H1 (cell line): ENCODE results near the gene B4GAT1. TPM values are rescaled to one million over a fixed set of nuclear protein-coding genes. Genes with fewer than 3 reads are reported as not detected.

Source experiments
- ATF3 ChIP-seq: IDR thresholded peaks from 2 replicates; pipeline ENCODE4 v1.6.1; 2011; ENCODE audit warnings: low read depth, mild to moderate bottlenecking, low read length; ENCODE audit not compliant: insufficient read depth
- BCL11A ChIP-seq, 2 experiments: IDR thresholded peaks; one replicate each; pipeline ENCODE4 v1.6.1; 2011; ENCODE audit warnings: low read depth in 2 of 2, low read length in 2 of 2, mild to moderate bottlenecking in 2 of 2
- CBX5 ChIP-seq: fragments of 300-800, 300-1000 bp; sonication (generic); IDR thresholded peaks from 2 replicates; pipeline ENCODE4 v1.7.1; 2016; ENCODE audit warnings: antibody characterized with exemption, low read length, low read depth
- CBX8 ChIP-seq: fragments of 300-800, 300-1000 bp; sonication (generic); IDR thresholded peaks from 2 replicates; pipeline ENCODE4 v1.7.1; 2016; ENCODE audit warnings: low read depth, low read length, borderline replicate concordance
- CREB1 ChIP-seq: IDR thresholded peaks from 2 replicates; pipeline ENCODE4 v1.6.1; 2012; ENCODE audit warnings: inconsistent platforms
- CTBP2 ChIP-seq: IDR thresholded peaks from 2 replicates; pipeline ENCODE4 v1.7.0; 2011; ENCODE audit warnings: borderline replicate concordance, mild to moderate bottlenecking, moderate library complexity, mixed read lengths, low read length; ENCODE audit not compliant: insufficient read depth, insufficient read length
- EZH2 ChIP-seq: fragments of 200-600 bp; sonication (generic); IDR thresholded peaks from 2 replicates; pipeline ENCODE4 v1.7.1; 2012; ENCODE audit warnings: low read depth, mild to moderate bottlenecking, moderate library complexity, low read length, inconsistent platforms; ENCODE audit not compliant: severe bottlenecking
- JUND ChIP-seq: IDR thresholded peaks from 2 replicates; pipeline ENCODE4 v1.6.1; 2011; ENCODE audit warnings: mild to moderate bottlenecking, improper control_type of control experiment, low read length
- KDM1A ChIP-seq: fragments of 200-600, 300-600 bp; sonication (generic); IDR thresholded peaks from 2 replicates; pipeline ENCODE4 v1.7.1; 2016; ENCODE audit warnings: mild to moderate bottlenecking, low read length, borderline replicate concordance
- NRF1 ChIP-seq: IDR thresholded peaks from 2 replicates; pipeline ENCODE4 v1.6.1; 2011; ENCODE audit warnings: mild to moderate bottlenecking, low read depth, low read length, improper control_type of control experiment
- PHF8 ChIP-seq: fragments of 200-600 bp; sonication (generic); conservative IDR thresholded peaks from 2 replicates; pipeline ENCODE4 v1.7.1; 2012; ENCODE audit warnings: low read depth, mild to moderate bottlenecking, inconsistent platforms, low read length, moderate library complexity
- POLR2AphosphoS5 ChIP-seq: IDR thresholded peaks from 2 replicates; pipeline ENCODE4 v1.6.1; 2011; ENCODE audit warnings: low read depth, low read length
- POU5F1 ChIP-seq: IDR thresholded peaks from 2 replicates; pipeline ENCODE4 v1.6.1; 2011; ENCODE audit warnings: low read depth, mild to moderate bottlenecking, low read length, moderate library complexity
- RAD21 ChIP-seq, 2 experiments: IDR thresholded peaks in 1 of 2; conservative IDR thresholded peaks in 1 of 2; 2 replicates each; pipeline ENCODE4 v1.6.1; 2011; ENCODE audit warnings: low read depth in 2 of 2, low read length in 2 of 2, improper control_type of control experiment in 1 of 2, inconsistent platforms in 1 of 2, mild to moderate bottlenecking in 1 of 2, moderate library complexity in 1 of 2
- RBBP5 ChIP-seq: IDR thresholded peaks from 2 replicates; pipeline ENCODE4 v1.7.1; 2012; ENCODE audit warnings: low read depth, mild to moderate bottlenecking, inconsistent platforms, low read length, moderate library complexity, borderline replicate concordance
- RFX5 ChIP-seq: IDR thresholded peaks from 2 replicates; pipeline ENCODE4 v1.6.1; 2011; ENCODE audit warnings: low read depth, low read length, improper control_type of control experiment, borderline replicate concordance
- SAP30 ChIP-seq: fragments of 300-600 bp; sonication (generic); IDR thresholded peaks from 2 replicates; pipeline ENCODE4 v1.7.1; 2012; ENCODE audit warnings: low read length, moderate library complexity, mild to moderate bottlenecking, inconsistent platforms; ENCODE audit not compliant: insufficient read depth, insufficient replicate concordance
- SIRT6 ChIP-seq: IDR thresholded peaks from one replicate; pipeline ENCODE4 v1.7.1; 2012; ENCODE audit warnings: low read length, inconsistent platforms
- SIX5 ChIP-seq: IDR thresholded peaks from 2 replicates; pipeline ENCODE4 v1.6.1; 2011; ENCODE audit warnings: mild to moderate bottlenecking, low read depth, low read length
- TBP ChIP-seq: IDR thresholded peaks from 2 replicates; pipeline ENCODE4 v1.6.1; 2011; ENCODE audit warnings: low read depth, low read length, improper control_type of control experiment
- TCF12 ChIP-seq: IDR thresholded peaks from 2 replicates; pipeline ENCODE4 v1.6.1; 2011; ENCODE audit warnings: low read depth, mild to moderate bottlenecking, low read length
- USF2 ChIP-seq: IDR thresholded peaks from 2 replicates; pipeline ENCODE4 v1.6.1; 2011; ENCODE audit warnings: low read length, improper control_type of control experiment
- polyA plus RNA-seq, 7 experiments: library from polyadenylated mRNA; depleted of rRNA in 3 of 7; stranded (reverse) in 5 of 7; unstranded in 2 of 7; fragments of >200 nt in 5 of 7; fragments of 200-250 nt in 2 of 7; gene quantifications; 1 replicate in 5 of 7; 2 replicates in 1 of 7; 4 replicates in 1 of 7; pipeline versions ENCODE4 v1.2.1 to v1.2.3, GENCODE V29; 2011 to 2013; ENCODE audit warnings: missing spikeins in 2 of 7, mixed read lengths in 2 of 7
- total RNA-seq: library from RNA; stranded (reverse); fragmentation: NEBNext Ultra II Directional; extraction: Animal tissue kit (Norgen Biotek cat#: 25700); gene quantifications from 2 replicates; pipeline ENCODE4 v1.2.1, GENCODE V29; 2021

B4GAT1 gene
- total and polyA plus RNA-seq, 2 of the 8 experiments (the other 6 are each of a cell fraction or from before 2014, with no cell fraction given): 22.2 to 27.8 TPM

GRCh38 chr11:66312549-66313320 is 34.7 kb downstream of the B4GAT1 start (continued):
- 0 out of 2 replicates have a peak, but pooled peaks have one; percentile 20 for TF ChIP-seq TBP
- TF ChIP-seq JUND: no peak
- no peak for TF ChIP-seq CBX8
- TF ChIP-seq POU5F1: no peak
- TF ChIP-seq BCL11A (IDR thresholded peaks at IDR 0.05; ENCODE audit: low read depth in 2 of 2, low read length in 2 of 2): no peak
- peak; percentile 37; the same call in 1 of the 2 replicates for TF ChIP-seq PHF8
- TF ChIP-seq CTBP2: no peak
- TF ChIP-seq RBBP5: no peak
- TF ChIP-seq CREB1: 0 out of 2 replicates have a peak, but pooled peaks have one; percentile 14
- TF ChIP-seq EZH2: no peak
- no peak for TF ChIP-seq NRF1
- no peak for TF ChIP-seq RAD21 (IDR thresholded peaks at IDR 0.05 in 1 of 2, conservative IDR thresholded peaks at IDR 0.05 in 1 of 2; ENCODE audit: low read depth in 2 of 2, low read length in 2 of 2)
- no peak for TF ChIP-seq TCF12
- no peak; the same call in none of the 2 replicates for TF ChIP-seq KDM1A
- TF ChIP-seq ATF3: no peak
- no peak for TF ChIP-seq USF2
- no peak for TF ChIP-seq SIX5
- no peak for TF ChIP-seq SIRT6
- TF ChIP-seq POLR2AphosphoS5: peak; percentile 36; the same call in 1 of the 2 replicates
- no peak for TF ChIP-seq CBX5
- TF ChIP-seq SAP30: no peak
- TF ChIP-seq RFX5: no peak
